ACC112 (cell line): ENCODE measurements around the gene PALLD.

Source experiments
- H2AFZ ChIP-seq: fragments of 200-600 bp; sonication (generic); one replicate; pipeline ENCODE4 v1.6.0; 2017; ENCODE audit warnings: antibody characterized with exemption, low read length; ENCODE audit not compliant: unreplicated experiment
- H3K27ac ChIP-seq: fragments of 200-600 bp; sonication (generic); 2 replicates; pipeline ENCODE4 v1.5.1; 2014; ENCODE audit warnings: low read depth, mild to moderate bottlenecking, antibody characterized with exemption, low read length, moderate library complexity
- H3K27me3 ChIP-seq: fragments of 200-600 bp; sonication (generic); 2 replicates; pipeline ENCODE4 v1.6.1; 2014; ENCODE audit warnings: mild to moderate bottlenecking, antibody characterized with exemption, low read length, moderate library complexity, mixed read lengths; ENCODE audit not compliant: insufficient read depth
- H3K36me3 ChIP-seq: fragments of 200-600 bp; sonication (generic); 2 replicates; pipeline ENCODE4 v1.6.1; 2016; ENCODE audit warnings: mild to moderate bottlenecking, antibody characterized with exemption, low read length, moderate library complexity, mixed read lengths; ENCODE audit not compliant: insufficient read depth
- H3K4me1 ChIP-seq: fragments of 200-600 bp; sonication (generic); one replicate; pipeline ENCODE4 v1.6.1; 2016; ENCODE audit warnings: low read length, mixed read lengths; ENCODE audit not compliant: insufficient read depth, unreplicated experiment, control insufficient read depth
- H3K4me3 ChIP-seq: fragments of 200-600 bp; sonication (generic); 2 replicates; pipeline ENCODE4 v1.5.1; 2014; ENCODE audit warnings: mild to moderate bottlenecking, low read depth, low read length
- H3K79me2 ChIP-seq: fragments of 200-600 bp; sonication (generic); one replicate; pipeline ENCODE4 v1.6.0; 2016; ENCODE audit warnings: low read length; ENCODE audit not compliant: control insufficient read depth, unreplicated experiment, insufficient read depth

The PALLD gene

GRCh38 chr4:168777277-168777965 lies 280.6 kb downstream of the PALLD start:
- Histone ChIP-seq H3K36me3 (no peaks in the 10 kb centered on the region), H3K4me3 (no peak overlapping the region), H3K4me1 (no peaks in the 10 kb centered on the region), H3K27me3 (no peaks in the 10 kb centered on the region), H2AFZ (no peak overlapping the region), H3K79me2 (no peaks in the 10 kb centered on the region), H3K27ac (no peak overlapping the region)

- Histone ChIP-seq H2AFZ (no peak overlapping the region), H3K27me3 (no peaks in the 10 kb centered on the region), H3K36me3 (no peaks in the 10 kb centered on the region), H3K4me1 (no peaks in the 10 kb centered on the region), H3K4me3 (no peak overlapping the region), H3K27ac (no peak overlapping the region), H3K79me2 (no peaks in the 10 kb centered on the region)
Measured at GRCh38 chr4:168781341-168781740, 284.5 kb downstream of the PALLD start.

GRCh38 chr4:168781926-168782325 lies 285.1 kb downstream of the PALLD start:
- H3K36me3 ChIP-seq: no peaks in the 10 kb centered on the region
- no peak overlapping the region for H3K4me3 ChIP-seq
- H2AFZ ChIP-seq: no peak overlapping the region
- H3K79me2 ChIP-seq: no peaks in the 10 kb centered on the region
- H3K4me1 ChIP-seq: no peaks in the 10 kb centered on the region
- no peak overlapping the region for H3K27ac ChIP-seq
- H3K27me3 ChIP-seq: no peaks in the 10 kb centered on the region

- Histone ChIP-seq H3K4me3 (no peak overlapping the region), H3K4me1 (no peaks in the 10 kb centered on the region), H2AFZ (no peak overlapping the region), H3K27ac (no peak overlapping the region), H3K79me2 (no peaks in the 10 kb centered on the region), H3K36me3 (no peaks in the 10 kb centered on the region), H3K27me3 (no peaks in the 10 kb centered on the region)
Measured at GRCh38 chr4:168782439-168782838, 285.6 kb downstream of the PALLD start.

GRCh38 chr4:168784786-168785461 lies 288.1 kb downstream of the PALLD start:
- Histone ChIP-seq H3K4me1 (no peaks in the 10 kb centered on the region), H2AFZ (no peak overlapping the region), H3K4me3 (no peak overlapping the region), H3K27me3 (no peaks in the 10 kb centered on the region), H3K27ac (no peak overlapping the region), H3K79me2 (no peaks in the 10 kb centered on the region), H3K36me3 (no peaks in the 10 kb centered on the region)

- Histone ChIP-seq H3K4me3 (no peak overlapping the region), H3K4me1 (peaks cover 5% of the 10 kb centered on the region), H3K79me2 (no peaks in the 10 kb centered on the region), H3K36me3 (no peaks in the 10 kb centered on the region), H3K27ac (no peak overlapping the region), H3K27me3 (no peaks in the 10 kb centered on the region), H2AFZ (no peak overlapping the region)
Measured at GRCh38 chr4:168787334-168787733, 290.5 kb downstream of the PALLD start.

- Histone ChIP-seq H2AFZ (no peak overlapping the region), H3K4me3 (no peak overlapping the region), H3K4me1 (peaks cover 5% of the 10 kb centered on the region), H3K79me2 (no peaks in the 10 kb centered on the region), H3K27ac (no peak overlapping the region), H3K36me3 (no peaks in the 10 kb centered on the region), H3K27me3 (no peaks in the 10 kb centered on the region)
Measured at GRCh38 chr4:168787801-168788595, 291.1 kb downstream of the PALLD start.

GRCh38 chr4:168790898-168791297 lies 294.0 kb downstream of the PALLD start:
- H3K27ac ChIP-seq: no peak overlapping the region
- H3K4me3 ChIP-seq: no peak overlapping the region
- no peaks in the 10 kb centered on the region for H3K27me3 ChIP-seq
- H3K79me2 ChIP-seq: no peaks in the 10 kb centered on the region
- H3K36me3 ChIP-seq: no peaks in the 10 kb centered on the region
- no peak overlapping the region for H2AFZ ChIP-seq
- H3K4me1 ChIP-seq: peaks cover 19% of the 10 kb centered on the region

GRCh38 chr4:168791376-168791775 lies 294.5 kb downstream of the PALLD start:
- Histone ChIP-seq H2AFZ (no peak overlapping the region), H3K27me3 (no peaks in the 10 kb centered on the region), H3K79me2 (no peaks in the 10 kb centered on the region), H3K4me3 (no peak overlapping the region), H3K27ac (no peak overlapping the region), H3K4me1 (peaks cover 24% of the 10 kb centered on the region), H3K36me3 (no peaks in the 10 kb centered on the region)

- Histone ChIP-seq H3K27me3 (no peaks in the 10 kb centered on the region), H3K4me3 (no peak overlapping the region), H3K27ac (no peak overlapping the region), H3K4me1 (peaks cover 41% of the 10 kb centered on the region), H2AFZ (no peak overlapping the region), H3K36me3 (no peaks in the 10 kb centered on the region), H3K79me2 (no peaks in the 10 kb centered on the region)
Measured at GRCh38 chr4:168793542-168793941, 296.7 kb downstream of the PALLD start.
